ENCODE results near the gene ASMT.

ASMT gene

DNA sequence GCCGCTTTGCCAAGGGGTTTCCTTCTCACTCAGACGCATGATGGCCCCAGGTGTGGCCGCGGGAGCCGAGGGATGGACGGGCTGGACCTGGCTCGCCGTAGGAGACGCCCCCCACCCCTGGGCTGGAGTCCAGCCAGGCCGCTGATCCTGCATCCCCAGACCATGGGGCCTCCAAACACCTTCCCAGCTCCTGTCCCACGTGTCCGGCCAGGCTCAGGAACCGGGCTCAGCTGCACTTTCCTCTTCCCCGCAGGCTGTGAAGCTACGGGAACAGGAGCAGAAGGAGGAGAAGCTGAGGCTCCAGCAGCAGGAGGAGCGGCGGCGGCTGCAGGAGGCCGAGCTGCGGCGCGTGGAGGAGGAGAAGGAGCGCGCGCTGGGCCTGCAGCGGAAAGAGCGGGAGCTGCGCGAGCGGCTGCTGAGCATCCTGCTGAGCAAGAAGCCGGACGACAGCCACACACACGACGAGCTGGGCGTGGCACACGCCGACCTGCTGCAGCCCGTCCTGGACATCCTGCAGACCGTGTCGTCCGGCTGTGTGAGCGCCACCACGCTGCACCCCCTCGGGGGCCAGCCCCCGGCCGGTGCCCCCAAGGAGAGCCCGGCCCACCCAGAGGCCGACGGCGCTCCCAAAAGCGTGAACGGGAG is 14.3 kb upstream of the ASMT start:
- TF ChIP-seq, protein P1, sequence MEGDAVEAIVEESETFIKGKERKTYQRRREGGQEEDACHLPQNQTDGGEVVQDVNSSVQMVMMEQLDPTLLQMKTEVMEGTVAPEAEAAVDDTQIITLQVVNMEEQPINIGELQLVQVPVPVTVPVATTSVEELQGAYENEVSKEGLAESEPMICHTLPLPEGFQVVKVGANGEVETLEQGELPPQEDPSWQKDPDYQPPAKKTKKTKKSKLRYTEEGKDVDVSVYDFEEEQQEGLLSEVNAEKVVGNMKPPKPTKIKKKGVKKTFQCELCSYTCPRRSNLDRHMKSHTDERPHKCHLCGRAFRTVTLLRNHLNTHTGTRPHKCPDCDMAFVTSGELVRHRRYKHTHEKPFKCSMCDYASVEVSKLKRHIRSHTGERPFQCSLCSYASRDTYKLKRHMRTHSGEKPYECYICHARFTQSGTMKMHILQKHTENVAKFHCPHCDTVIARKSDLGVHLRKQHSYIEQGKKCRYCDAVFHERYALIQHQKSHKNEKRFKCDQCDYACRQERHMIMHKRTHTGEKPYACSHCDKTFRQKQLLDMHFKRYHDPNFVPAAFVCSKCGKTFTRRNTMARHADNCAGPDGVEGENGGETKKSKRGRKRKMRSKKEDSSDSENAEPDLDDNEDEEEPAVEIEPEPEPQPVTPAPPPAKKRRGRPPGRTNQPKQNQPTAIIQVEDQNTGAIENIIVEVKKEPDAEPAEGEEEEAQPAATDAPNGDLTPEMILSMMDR (IDR thresholded peaks at IDR 0.05): no peak

GRCh38 chrX:1601051-1601767 is 13.7 kb upstream of the ASMT start:
- TF ChIP-seq, protein P1 (IDR thresholded peaks at IDR 0.05): no peak

DNA sequence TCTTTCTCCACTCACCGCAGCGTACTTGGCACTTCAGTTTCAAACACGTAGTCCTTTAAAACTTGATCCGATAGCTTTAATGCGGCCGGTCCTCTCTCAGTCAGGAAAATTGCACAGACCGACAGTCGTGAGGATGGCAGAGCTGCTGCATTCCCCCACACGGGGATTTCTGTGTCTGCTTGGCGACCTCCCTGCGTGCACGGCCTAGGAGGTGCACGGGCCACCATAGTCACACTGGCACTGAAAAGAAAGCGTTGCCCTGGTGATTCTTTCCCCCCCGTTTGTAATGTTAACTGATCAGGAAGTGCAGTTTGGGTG is 13.1 kb upstream of the ASMT start:
- TF ChIP-seq, protein P1 (IDR thresholded peaks at IDR 0.05): no peak

GRCh38 chrX:1602299-1602698 is 12.6 kb upstream of the ASMT start:
- TF ChIP-seq, protein P1 (IDR thresholded peaks at IDR 0.05): no peak

GRCh38 chrX:1606496-1606895 is 8.4 kb upstream of the ASMT start:
- TF ChIP-seq, protein P1 (IDR thresholded peaks at IDR 0.05): no peak

- TF ChIP-seq, protein P1 (IDR thresholded peaks at IDR 0.05): no peak
Measured at GRCh38 chrX:1609311-1609710, 5.5 kb upstream of the ASMT start.

- TF ChIP-seq, protein P1 (IDR thresholded peaks at IDR 0.05): no peak
Measured at GRCh38 chrX:1609762-1610161, 5.1 kb upstream of the ASMT start.

All from LNCAP (cell line).